Liver (tissue), 9 donors: ENCODE data around the gene CACHD1. TPM values are rescaled to one million over a fixed set of nuclear protein-coding genes. Genes with fewer than 3 reads are reported as not detected.

Experiments
- DNase-seq: peaks from one replicate; pipeline ENCODE4 v3.0.0-alpha.2; 2017; ENCODE audit warnings: low spot score
- H3K27ac ChIP-seq, 2 donors: one replicate each; pipeline ENCODE4 v1.7.0; 2013; ENCODE audit warnings: inconsistent platforms in 2 of 2, low read length in 2 of 2, control low read depth in 1 of 2, low read depth in 1 of 2, mild to moderate bottlenecking in 1 of 2
- H3K27me3 ChIP-seq, 4 donors: one replicate each; pipeline versions ENCODE4 v1.6.1 to v1.7.0; 2013; ENCODE audit warnings: low read length in 3 of 4, inconsistent platforms in 1 of 4, mild to moderate bottlenecking in 1 of 4, moderate library complexity in 1 of 4; ENCODE audit not compliant: control insufficient read depth in 4 of 4, insufficient read depth in 4 of 4
- H3K36me3 ChIP-seq, 4 donors: one replicate each; pipeline versions ENCODE4 v1.6.1 to v1.7.0; 2013; ENCODE audit warnings: low read length in 3 of 4, mild to moderate bottlenecking in 3 of 4, low read depth in 1 of 4, moderate library complexity in 1 of 4; ENCODE audit not compliant: control insufficient read depth in 4 of 4, insufficient read depth in 3 of 4
- H3K4me1 ChIP-seq, 4 donors: one replicate each; pipeline versions ENCODE4 v1.6.1 to v1.7.0; 2013; ENCODE audit warnings: low read length in 3 of 4, mild to moderate bottlenecking in 3 of 4, moderate library complexity in 1 of 4; ENCODE audit not compliant: control insufficient read depth in 4 of 4, insufficient read depth in 4 of 4
- H3K4me3 ChIP-seq, 3 donors: one replicate each; pipeline versions ENCODE4 v1.6.1 to v1.7.0; 2013; ENCODE audit warnings: low read length in 3 of 3, control low read depth in 1 of 3, low read depth in 1 of 3, mild to moderate bottlenecking in 1 of 3
- H3K9ac ChIP-seq, 2 donors: one replicate each; pipeline ENCODE4 v1.7.0; 2013; ENCODE audit warnings: low read length in 2 of 2, mild to moderate bottlenecking in 2 of 2, moderate library complexity in 2 of 2, control low read depth in 1 of 2, low read depth in 1 of 2
- H3K9me3 ChIP-seq, 4 donors: one replicate each; pipeline versions ENCODE4 v1.6.1 to v1.7.0; 2013; ENCODE audit warnings: low read length in 3 of 4; ENCODE audit not compliant: control insufficient read depth in 4 of 4
- ATF3 ChIP-seq: IDR thresholded peaks from 2 replicates; pipeline ENCODE4 v1.6.1; 2016; ENCODE audit warnings: antibody characterized with exemption
- CTCF ChIP-seq: fragments of 150-350 bp; IDR thresholded peaks from 2 replicates; pipeline ENCODE4 v1.5.1; 2017; ENCODE audit warnings: improper control_type of control experiment, low read depth, low read length; ENCODE audit not compliant: missing input control
- EGR1 ChIP-seq, 2 donors: IDR thresholded peaks; 2 replicates each; pipeline ENCODE4 v1.6.1; 2016 to 2018; ENCODE audit warnings: antibody characterized with exemption in 2 of 2, low read depth in 2 of 2
- FOXA1 ChIP-seq: IDR thresholded peaks from 2 replicates; pipeline ENCODE4 v1.6.1; 2016; ENCODE audit warnings: antibody characterized with exemption
- FOXA2 ChIP-seq: IDR thresholded peaks from 2 replicates; pipeline ENCODE4 v1.6.1; 2016; ENCODE audit warnings: antibody characterized with exemption
- GABPA ChIP-seq, 2 donors: IDR thresholded peaks in 1 of 2; conservative IDR thresholded peaks in 1 of 2; 2 replicates each; pipeline ENCODE4 v1.6.1; 2016; ENCODE audit warnings: antibody characterized with exemption in 2 of 2, mild to moderate bottlenecking in 1 of 2, moderate library complexity in 1 of 2
- HNF4A ChIP-seq, 2 donors: conservative IDR thresholded peaks; 2 replicates each; pipeline ENCODE4 v1.6.1; 2016; ENCODE audit warnings: antibody characterized with exemption in 2 of 2, mild to moderate bottlenecking in 2 of 2
- HNF4G ChIP-seq: IDR thresholded peaks from 2 replicates; pipeline ENCODE4 v1.6.1; 2016; ENCODE audit warnings: antibody characterized with exemption
- MAX ChIP-seq: IDR thresholded peaks from 2 replicates; pipeline ENCODE4 v1.6.1; 2016; ENCODE audit warnings: antibody characterized with exemption
- NR2F2 ChIP-seq: IDR thresholded peaks from 2 replicates; pipeline ENCODE4 v1.6.1; 2016; ENCODE audit warnings: antibody characterized with exemption
- RAD21 ChIP-seq, 2 donors: IDR thresholded peaks; 2 replicates each; pipeline ENCODE4 v1.6.1; 2016; ENCODE audit warnings: antibody characterized with exemption in 2 of 2, mild to moderate bottlenecking in 2 of 2
- REST ChIP-seq: IDR thresholded peaks from 2 replicates; pipeline ENCODE4 v1.6.1; 2016; ENCODE audit warnings: antibody characterized with exemption, mild to moderate bottlenecking
- RXRA ChIP-seq, 2 donors: IDR thresholded peaks; 2 replicates each; pipeline ENCODE4 v1.6.1; 2017 to 2018; ENCODE audit warnings: antibody characterized with exemption in 2 of 2, mild to moderate bottlenecking in 1 of 2
- SP1 ChIP-seq: IDR thresholded peaks from 2 replicates; pipeline ENCODE4 v1.6.1; 2018; ENCODE audit warnings: antibody characterized with exemption, mild to moderate bottlenecking
- TAF1 ChIP-seq: conservative IDR thresholded peaks from 2 replicates; pipeline ENCODE4 v1.6.1; 2016; ENCODE audit warnings: antibody characterized with exemption, mild to moderate bottlenecking
- YY1 ChIP-seq: IDR thresholded peaks from 2 replicates; pipeline ENCODE4 v1.6.1; 2016; ENCODE audit warnings: antibody characterized with exemption, mild to moderate bottlenecking
- ZBTB33 ChIP-seq: IDR thresholded peaks from 2 replicates; pipeline ENCODE4 v1.6.1; 2016; ENCODE audit warnings: antibody characterized with exemption
- WGBS: extraction: QIAGEN DNeasy Blood & Tissue Kit; methylation state at CpG from one replicate; pipeline ENCODE4 v1.1.7; 2013; 5-methylcytosine and 5-hydroxymethylcytosine counted together
- polyA plus RNA-seq, 2 donors: library from polyadenylated mRNA; stranded (reverse) in 1 of 2; unstranded in 1 of 2; fragments of 200-250 nt in 1 of 2; fragments of >200 nt in 1 of 2; fragmentation: Nextera tagmentation in 1 of 2; extraction: Ambion mirVana in 1 of 2; gene quantifications; one replicate each; pipeline versions ENCODE4 v1.2.1 to v1.2.3, GENCODE V29; 2013 to 2015
- total RNA-seq, 2 donors: library from RNA; depleted of rRNA; stranded (reverse); fragments of >200 nt; gene quantifications; one replicate each; pipeline ENCODE4 v1.2.3, GENCODE V29; 2014
- donor health status: healthy.
- donor health status: healthy.
- donor health status: healthy.
- donor health status: healthy.
- donor health status: healthy.

The CACHD1 gene
- total and polyA plus RNA-seq, 4 donors = 0.68 to 4.2 (median 2.3) TPM

GRCh38 chr1:64545118-64545843, 75.4 kb downstream of the CACHD1 start:
- DNase-seq = no peak
- no peaks in the 10 kb centered on the region for H3K9me3 ChIP-seq
- TF ChIP-seq MAX (no peak), NR2F2 (no peak), ZBTB33 (no peak), RXRA (IDR thresholded peaks at IDR 0.05) (no peak), HNF4A (conservative IDR thresholded peaks at IDR 0.05) (no peak), GABPA (IDR thresholded peaks at IDR 0.05 in 1 of 2, conservative IDR thresholded peaks at IDR 0.05 in 1 of 2) (no peak), CTCF (no peak), HNF4G (no peak), REST (no peak), SP1 (no peak), FOXA1 (no peak), YY1 (no peak), EGR1 (IDR thresholded peaks at IDR 0.05; ENCODE audit: low read depth in 2 of 2) (no peak), FOXA2 (no peak), RAD21 (IDR thresholded peaks at IDR 0.05) (no peak), TAF1 (no peak), ATF3 (no peak)
- no peaks in the 10 kb centered on the region for H3K27me3 ChIP-seq
- H3K4me1 ChIP-seq = peaks cover 0 to 4% (median 3%) of the 10 kb centered on the region in 4 donors
- H3K36me3 ChIP-seq = no peaks in the 10 kb centered on the region
- no peak overlapping the region for H3K27ac ChIP-seq
- WGBS = 89% methylated on average over 6 of the region's 6 CpGs
- no peak overlapping the region for H3K4me3 ChIP-seq
- H3K9ac ChIP-seq = no peak overlapping the region
